Caco-2 (cell line): ENCODE data around the gene AADACL3. TPM values are rescaled to one million over a fixed set of nuclear protein-coding genes. Genes with fewer than 3 reads are reported as not detected.
"Not testable (repeated sequence)": the region's sequence is repeated elsewhere in the genome, so short reads cannot be mapped to it uniquely, and the experiment has no call there.

ENCODE experiments used
- BruUV-seq: library from RNA; stranded (reverse); fragments of 400-500 nt; replicated peaks from 2 replicates; lab custom pipeline; 2021; lab: Mats Ljungman, UMichigan
- CTCF ChIA-PET: fragments of 300-600 bp; sonication (Branson Sonifier 250); formaldehyde crosslinking; loops from one replicate; lab custom pipeline; 2022; ENCODE audit warnings: antibody characterized with exemption; lab: Charles Lee
- POLR2A ChIA-PET: fragments of 300-600 bp; sonication (Branson Sonifier 250); formaldehyde crosslinking; loops from one replicate; lab custom pipeline; 2022; ENCODE audit warnings: antibody characterized with exemption; lab: Charles Lee
- DNase-seq, 2 experiments: peaks; one replicate each; pipeline versions ENCODE4 v3.0.0 to v3.0.0-alpha.2; 2020 to 2022
- H3K27me3 ChIP-seq: replicated peaks from 2 replicates; pipeline ENCODE4 v1.6.0; 2011; ENCODE audit warnings: low read length; ENCODE audit not compliant: control insufficient read depth, insufficient read depth
- H3K36me3 ChIP-seq: 2 replicates; pipeline ENCODE4 v1.5.1; 2011; ENCODE audit warnings: low read length; ENCODE audit not compliant: control insufficient read depth, insufficient read depth
- H3K4me1 ChIP-seq: fragments of 250-450 bp; sonication (Bioruptor Pico); 2 replicates; pipeline ENCODE4 v1.5.1; 2020; ENCODE audit warnings: mild to moderate bottlenecking
- H3K4me3 ChIP-seq: 2 replicates; pipeline ENCODE4 v1.5.1; 2011; ENCODE audit warnings: low read depth, mild to moderate bottlenecking, control low read depth, low read length
- H3K9me3 ChIP-seq: fragments of 250-450 bp; sonication (Bioruptor Pico); 2 replicates; pipeline ENCODE4 v1.5.1; 2020; ENCODE audit warnings: mild to moderate bottlenecking, moderate library complexity
- H3K27ac Mint-ChIP-seq: one replicate; pipeline ENCODE4 v1.8.0; 2022; ENCODE audit warnings: mixed read lengths; ENCODE audit not compliant: unreplicated experiment
- H3K27me3 Mint-ChIP-seq: one replicate; pipeline ENCODE4 v1.8.0; 2022; ENCODE audit warnings: mixed read lengths; ENCODE audit not compliant: insufficient read depth, unreplicated experiment
- H3K36me3 Mint-ChIP-seq: one replicate; pipeline ENCODE4 v1.8.0; 2022; ENCODE audit warnings: mild to moderate bottlenecking, mixed read lengths; ENCODE audit not compliant: insufficient read depth, unreplicated experiment
- H3K4me1 Mint-ChIP-seq: one replicate; pipeline ENCODE4 v1.8.0; 2022; ENCODE audit warnings: low read depth, mixed read lengths; ENCODE audit not compliant: unreplicated experiment
- H3K4me3 Mint-ChIP-seq: one replicate; pipeline ENCODE4 v1.8.0; 2022; ENCODE audit warnings: mild to moderate bottlenecking, moderate library complexity, mixed read lengths; ENCODE audit not compliant: unreplicated experiment
- H3K9me3 Mint-ChIP-seq: one replicate; pipeline ENCODE4 v1.8.0; 2022; ENCODE audit warnings: mixed read lengths; ENCODE audit not compliant: unreplicated experiment
- intact Hi-C: fragments of 100-400 bp; cut with micrococcal nuclease; formaldehyde crosslinking; loops from one replicate; pipeline ENCODE4 v1.10.0; 2022; ENCODE audit not compliant: unreplicated experiment
- total RNA-seq: library from RNA; stranded (reverse); gene quantifications from 2 replicates; pipeline ENCODE4 v1.2.3, GENCODE V29; 2022
- TF ChIP-seq, protein P1 (sequence below), 2 experiments: fragments of 200-600 bp in 1 of 2; IDR thresholded peaks; 1 replicate in 1 of 2; 2 replicates in 1 of 2; pipeline versions ENCODE4 v1.5.1 to v1.8.0; 2011 to 2022; ENCODE audit warnings: antibody characterized with exemption in 1 of 2, control low read depth in 1 of 2, inconsistent platforms in 1 of 2, low read depth in 1 of 2, low read length in 1 of 2, mild to moderate bottlenecking in 1 of 2, moderate library complexity in 1 of 2; ENCODE audit not compliant: insufficient read depth in 1 of 2, severe bottlenecking in 1 of 2, unreplicated experiment in 1 of 2

The AADACL3 gene
- total RNA-seq, 1 experiment from 2014 or later, result not detected

DNA sequence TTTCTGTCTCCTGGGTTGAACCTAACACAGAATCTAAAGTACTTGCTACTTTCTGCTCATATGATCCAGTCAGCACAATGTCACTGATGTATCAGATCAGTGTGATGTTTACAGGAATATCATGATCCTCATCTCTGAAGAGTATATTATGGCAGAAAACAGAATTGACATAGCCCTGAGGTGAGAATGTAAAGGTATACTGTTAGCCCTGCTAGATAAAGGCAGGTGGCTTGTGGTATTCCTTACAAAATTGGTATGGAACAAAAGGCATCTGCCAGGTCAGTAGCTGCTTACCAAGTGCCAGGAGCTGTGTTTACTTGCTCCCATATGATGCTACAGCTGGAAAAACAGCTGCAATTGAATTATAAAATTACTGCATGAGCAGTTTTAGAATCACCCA, 41.6 kb upstream of the AADACL3 start:
- DNase-seq, result no peak
- ChIA-PET POLR2A (no interaction called here), CTCF (no interaction called here)

DNA sequence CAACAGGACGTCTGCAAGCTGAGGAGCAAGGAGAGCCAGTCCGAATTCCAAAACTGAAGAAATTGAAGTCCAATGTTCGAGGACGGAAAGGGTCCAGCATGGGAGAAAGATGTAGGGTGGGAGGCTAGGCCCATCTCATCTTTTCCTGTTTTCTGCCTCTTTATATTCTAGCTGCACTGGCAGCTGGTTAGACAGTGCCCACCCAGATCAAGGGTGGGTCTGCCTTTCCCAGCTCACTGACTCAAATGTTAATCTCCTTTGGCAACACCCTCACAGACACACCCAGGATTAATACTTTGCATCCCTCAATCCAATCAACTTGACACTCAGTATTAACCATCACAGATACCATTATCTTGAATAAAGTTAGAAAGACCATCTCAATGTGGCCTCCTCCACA, 39.8 kb upstream of the AADACL3 start:
- POLR2A ChIA-PET, H3K27me3 ChIP-seq, H3K9me3 ChIP-seq, H3K4me3 ChIP-seq, H3K4me1 Mint-ChIP-seq, H3K36me3 Mint-ChIP-seq, BruUV-seq, DNase-seq, H3K27me3 Mint-ChIP-seq, H3K36me3 ChIP-seq, H3K9me3 Mint-ChIP-seq, CTCF ChIA-PET, intact Hi-C loops, H3K27ac Mint-ChIP-seq, H3K4me3 Mint-ChIP-seq, H3K4me1 ChIP-seq: not testable (repeated sequence)

More for the DNA sequence above, 41.6 kb upstream of the AADACL3 start:
- BruUV-seq, result no TSS peak
- Histone ChIP-seq H3K36me3 (no peaks in the 10 kb centered on the region), H3K27me3 (no peaks in the 10 kb centered on the region), H3K4me3 (no peak overlapping the region), H3K4me1 (no peaks in the 10 kb centered on the region), H3K9me3 (no peaks in the 10 kb centered on the region)
- no peak overlapping the region for H3K4me3 Mint-ChIP-seq
- H3K27me3 Mint-ChIP-seq, result no peaks in the 10 kb centered on the region
- intact Hi-C loops, result no loop called here
- no peaks in the 10 kb centered on the region for H3K4me1 Mint-ChIP-seq
- TF ChIP-seq, protein P1, sequence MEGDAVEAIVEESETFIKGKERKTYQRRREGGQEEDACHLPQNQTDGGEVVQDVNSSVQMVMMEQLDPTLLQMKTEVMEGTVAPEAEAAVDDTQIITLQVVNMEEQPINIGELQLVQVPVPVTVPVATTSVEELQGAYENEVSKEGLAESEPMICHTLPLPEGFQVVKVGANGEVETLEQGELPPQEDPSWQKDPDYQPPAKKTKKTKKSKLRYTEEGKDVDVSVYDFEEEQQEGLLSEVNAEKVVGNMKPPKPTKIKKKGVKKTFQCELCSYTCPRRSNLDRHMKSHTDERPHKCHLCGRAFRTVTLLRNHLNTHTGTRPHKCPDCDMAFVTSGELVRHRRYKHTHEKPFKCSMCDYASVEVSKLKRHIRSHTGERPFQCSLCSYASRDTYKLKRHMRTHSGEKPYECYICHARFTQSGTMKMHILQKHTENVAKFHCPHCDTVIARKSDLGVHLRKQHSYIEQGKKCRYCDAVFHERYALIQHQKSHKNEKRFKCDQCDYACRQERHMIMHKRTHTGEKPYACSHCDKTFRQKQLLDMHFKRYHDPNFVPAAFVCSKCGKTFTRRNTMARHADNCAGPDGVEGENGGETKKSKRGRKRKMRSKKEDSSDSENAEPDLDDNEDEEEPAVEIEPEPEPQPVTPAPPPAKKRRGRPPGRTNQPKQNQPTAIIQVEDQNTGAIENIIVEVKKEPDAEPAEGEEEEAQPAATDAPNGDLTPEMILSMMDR (IDR thresholded peaks at IDR 0.05; ENCODE audit: insufficient read depth in 1 of 2, low read depth in 1 of 2, low read length in 1 of 2, severe bottlenecking in 1 of 2, unreplicated experiment in 1 of 2), result no peak
- H3K9me3 Mint-ChIP-seq, result no peaks in the 10 kb centered on the region
- no peaks in the 10 kb centered on the region for H3K36me3 Mint-ChIP-seq
- no peak overlapping the region for H3K27ac Mint-ChIP-seq

DNA sequence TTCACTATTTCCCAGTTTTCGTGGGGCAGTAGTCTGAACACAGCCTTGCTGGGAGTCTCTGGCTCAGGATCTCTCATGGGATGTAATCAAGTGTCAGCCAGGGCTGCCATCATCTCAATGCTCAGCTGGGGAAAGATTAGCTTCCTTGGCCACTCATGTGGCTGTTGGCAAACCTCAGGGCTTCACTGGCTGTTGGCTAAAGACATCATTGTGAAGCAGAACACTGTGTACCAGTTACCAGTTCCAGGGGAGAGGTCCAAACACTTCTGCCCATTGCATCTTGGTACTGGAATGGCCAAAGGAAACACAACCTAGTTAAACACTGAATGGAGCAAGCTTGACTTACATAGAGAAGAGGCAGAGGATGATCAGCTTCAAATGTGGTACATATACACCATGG, 38.3 kb upstream of the AADACL3 start:
- POLR2A ChIA-PET, result no interaction called here
- intact Hi-C loops, result no loop called here
- DNase-seq, result no peak
- CTCF ChIA-PET, result no interaction called here
- TF ChIP-seq, protein P1 (IDR thresholded peaks at IDR 0.05; ENCODE audit: insufficient read depth in 1 of 2, low read depth in 1 of 2, low read length in 1 of 2, severe bottlenecking in 1 of 2, unreplicated experiment in 1 of 2), result no peak
- Mint-ChIP-seq H3K4me3 (no peak overlapping the region), H3K9me3 (no peaks in the 10 kb centered on the region), H3K4me1 (no peaks in the 10 kb centered on the region), H3K27me3 (no peaks in the 10 kb centered on the region), H3K36me3 (no peaks in the 10 kb centered on the region), H3K27ac (no peak overlapping the region)
- BruUV-seq, result no TSS peak
- Histone ChIP-seq H3K27me3 (no peaks in the 10 kb centered on the region), H3K4me1 (no peaks in the 10 kb centered on the region), H3K9me3 (0 out of 2 replicates have a peak, but pooled peaks cover 3% of the 10 kb centered on the region), H3K36me3 (no peaks in the 10 kb centered on the region), H3K4me3 (no peak overlapping the region)

DNA sequence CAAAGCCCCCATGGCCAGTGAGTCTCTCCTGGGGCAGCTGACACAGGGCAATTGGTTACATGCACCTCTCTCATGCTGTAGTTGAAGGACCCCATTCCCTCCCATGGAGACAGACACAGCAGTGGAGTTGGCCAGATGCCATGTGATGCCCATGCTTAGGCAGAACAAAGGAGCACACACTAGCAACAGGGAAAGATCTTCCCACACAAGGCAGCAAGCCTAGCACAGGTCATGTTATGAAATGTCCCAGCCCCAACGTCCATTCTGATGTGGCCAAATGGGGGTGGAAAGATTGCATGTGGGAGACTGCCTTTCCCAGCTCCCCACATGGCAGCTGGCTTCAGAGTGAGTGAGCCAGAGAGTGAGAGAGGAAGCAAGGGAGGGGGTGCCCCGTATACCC, 37.6 kb upstream of the AADACL3 start:
- no peaks in the 10 kb centered on the region for H3K27me3 ChIP-seq
- DNase-seq, result no peak
- H3K4me3 ChIP-seq, result no peak overlapping the region
- H3K27ac Mint-ChIP-seq, result no peak overlapping the region
- POLR2A ChIA-PET, result no interaction called here
- intact Hi-C loops, result no loop called here
- no peaks in the 10 kb centered on the region for H3K36me3 Mint-ChIP-seq
- peaks cover 4% of the 10 kb centered on the region for H3K27me3 Mint-ChIP-seq
- no peaks in the 10 kb centered on the region for H3K9me3 Mint-ChIP-seq
- H3K9me3 ChIP-seq, result 0 out of 2 replicates have a peak, but pooled peaks cover 3% of the 10 kb centered on the region
- H3K36me3 ChIP-seq, result no peaks in the 10 kb centered on the region
- CTCF ChIA-PET, result no interaction called here
- H3K4me3 Mint-ChIP-seq, result no peak overlapping the region
- TF ChIP-seq, protein P1 (IDR thresholded peaks at IDR 0.05; ENCODE audit: insufficient read depth in 1 of 2, low read depth in 1 of 2, low read length in 1 of 2, severe bottlenecking in 1 of 2, unreplicated experiment in 1 of 2), result no peak
- no peaks in the 10 kb centered on the region for H3K4me1 ChIP-seq
- no peaks in the 10 kb centered on the region for H3K4me1 Mint-ChIP-seq
- no TSS peak for BruUV-seq
